HEK293 (cell line): Measurements from ENCODE around the gene ZNF416.
A peak's percentile ranks its signal among the peaks of the same experiment; 100 is the strongest.

Experiments
- CTCF ChIA-PET: fragments of 350-600 bp; formaldehyde crosslinking; extraction: SDS; loops from one replicate; lab custom pipeline; 2021; ENCODE audit warnings: antibody characterized with exemption; lab: Yijun Ruan, JAX
- POLR2A ChIA-PET: fragments of 300-600 bp; formaldehyde crosslinking; extraction: SDS; loops from one replicate; lab custom pipeline; 2020; ENCODE audit warnings: antibody characterized with exemption, inconsistent platforms; lab: Yijun Ruan, JAX
- H3K27ac ChIP-seq: fragments of 200-500 bp; sonication (Bioruptor generic); 2 replicates; pipeline ENCODE4 v1.5.1; 2014; ENCODE audit warnings: low read depth, low read length, control low read depth, inconsistent platforms; ENCODE audit errors: extremely low read depth
- H3K36me3 ChIP-seq, 2 experiments: fragments of 200-500 bp in 1 of 2; sonication (Bioruptor generic) in 1 of 2; 1 replicate in 1 of 2; 2 replicates in 1 of 2; pipeline ENCODE4 v1.5.1; 2014 to 2017; ENCODE audit warnings: inconsistent platforms in 2 of 2, low read length in 2 of 2; ENCODE audit not compliant: control insufficient read depth in 2 of 2, insufficient read depth in 1 of 2
- H3K4me1 ChIP-seq: fragments of 200-500 bp; sonication (Bioruptor generic); 2 replicates; pipeline ENCODE4 v1.5.1; 2014; ENCODE audit warnings: mild to moderate bottlenecking, low read length, inconsistent platforms; ENCODE audit not compliant: control insufficient read depth, insufficient read depth
- H3K4me3 ChIP-seq: 2 replicates; pipeline ENCODE4 v1.5.1; 2011; ENCODE audit warnings: low read depth, mild to moderate bottlenecking, control low read depth, low read length, moderate library complexity
- H3K9me3 ChIP-seq: fragments of 200-500 bp; sonication (Bioruptor generic); 2 replicates; pipeline ENCODE4 v1.5.1; 2014; ENCODE audit warnings: low read depth, low read length, inconsistent platforms; ENCODE audit not compliant: control insufficient read depth, insufficient read depth
- FEZF1 ChIP-seq: fragments of 450-650 bp; formaldehyde crosslinking; IDR thresholded peaks from 2 replicates; pipeline ENCODE4 v1.5.1; 2016; ENCODE audit warnings: missing biosample characterization, missing genetic modification characterization
- GLI4 ChIP-seq: fragments of 450-650 bp; formaldehyde crosslinking; IDR thresholded peaks from 2 replicates; pipeline ENCODE4 v1.5.1; 2016; ENCODE audit warnings: missing biosample characterization, missing genetic modification characterization
- HOXC10 ChIP-seq: sonication (generic); formaldehyde crosslinking; IDR thresholded peaks from 2 replicates; pipeline ENCODE4 v1.8.1; 2023; ENCODE audit warnings: mild to moderate bottlenecking, missing genetic modification reagents
- MEIS1 ChIP-seq: sonication (generic); formaldehyde crosslinking; IDR thresholded peaks from 2 replicates; pipeline ENCODE4 v1.8.1; 2022; ENCODE audit warnings: missing genetic modification reagents, mild to moderate bottlenecking, borderline replicate concordance
- OVOL3 ChIP-seq: fragments of 450-650 bp; formaldehyde crosslinking; IDR thresholded peaks from 2 replicates; pipeline ENCODE4 v1.5.1; 2016; ENCODE audit warnings: missing biosample characterization, missing genetic modification characterization
- PATZ1 ChIP-seq: fragments of 450-650 bp; formaldehyde crosslinking; IDR thresholded peaks from 2 replicates; pipeline ENCODE4 v1.5.1; 2016; ENCODE audit warnings: missing biosample characterization, missing genetic modification characterization
- PBX3 ChIP-seq: sonication (generic); formaldehyde crosslinking; IDR thresholded peaks from 2 replicates; pipeline ENCODE4 v1.8.1; 2022; ENCODE audit warnings: mild to moderate bottlenecking, moderate library complexity, missing genetic modification reagents
- SETDB1 ChIP-seq: IDR thresholded peaks from one replicate; pipeline ENCODE4 v1.6.1; 2017; ENCODE audit warnings: mild to moderate bottlenecking, low read length, moderate library complexity, mixed read lengths; ENCODE audit not compliant: insufficient read length
- SP2 ChIP-seq: fragments of 450-650 bp; formaldehyde crosslinking; IDR thresholded peaks from 2 replicates; pipeline ENCODE4 v1.5.1; 2016; ENCODE audit warnings: missing biosample characterization, missing genetic modification characterization
- SP7 ChIP-seq: fragments of 450-650 bp; formaldehyde crosslinking; IDR thresholded peaks from 2 replicates; pipeline ENCODE4 v1.5.1; 2016; ENCODE audit warnings: missing biosample characterization, missing genetic modification characterization
- TRIM28 ChIP-seq: IDR thresholded peaks from 2 replicates; pipeline ENCODE4 v1.6.1; 2011; ENCODE audit warnings: low read length, control low read depth, borderline replicate concordance
- ZBTB21 ChIP-seq: fragments of 450-650 bp; formaldehyde crosslinking; IDR thresholded peaks from 2 replicates; pipeline ENCODE4 v1.5.1; 2017; ENCODE audit warnings: missing biosample characterization, missing genetic modification characterization
- ZEB2 ChIP-seq: fragments of 450-650 bp; formaldehyde crosslinking; IDR thresholded peaks from 2 replicates; pipeline ENCODE4 v1.5.1; 2016; ENCODE audit warnings: missing biosample characterization, missing genetic modification characterization
- ZIC2 ChIP-seq: fragments of 450-650 bp; formaldehyde crosslinking; IDR thresholded peaks from 2 replicates; pipeline ENCODE4 v1.5.1; 2016; ENCODE audit warnings: missing biosample characterization, missing genetic modification characterization
- ZNF112 ChIP-seq: fragments of 450-650 bp; formaldehyde crosslinking; IDR thresholded peaks from 2 replicates; pipeline ENCODE4 v1.5.0; 2017; ENCODE audit warnings: missing biosample characterization, missing genetic modification characterization
- ZNF132 ChIP-seq: fragments of 450-650 bp; formaldehyde crosslinking; IDR thresholded peaks from 2 replicates; pipeline ENCODE4 v1.5.1; 2017; ENCODE audit warnings: missing biosample characterization, missing genetic modification characterization, borderline replicate concordance
- ZNF174 ChIP-seq: fragments of 450-650 bp; formaldehyde crosslinking; IDR thresholded peaks from 2 replicates; pipeline ENCODE4 v1.5.0; 2017; ENCODE audit warnings: missing biosample characterization, mild to moderate bottlenecking, missing genetic modification characterization
- ZNF175 ChIP-seq: fragments of 450-650 bp; formaldehyde crosslinking; IDR thresholded peaks from 2 replicates; pipeline ENCODE4 v1.5.1; 2016; ENCODE audit warnings: missing biosample characterization, missing genetic modification characterization
- ZNF214 ChIP-seq: fragments of 450-650 bp; formaldehyde crosslinking; IDR thresholded peaks from 2 replicates; pipeline ENCODE4 v1.5.1; 2017; ENCODE audit warnings: missing biosample characterization, mild to moderate bottlenecking, missing genetic modification characterization, borderline replicate concordance
- ZNF311 ChIP-seq: fragments of 450-650 bp; formaldehyde crosslinking; IDR thresholded peaks from 2 replicates; pipeline ENCODE4 v1.5.1; 2017; ENCODE audit warnings: missing biosample characterization, missing genetic modification characterization, borderline replicate concordance
- ZNF350 ChIP-seq: fragments of 450-650 bp; formaldehyde crosslinking; IDR thresholded peaks from 2 replicates; pipeline ENCODE4 v1.5.0; 2017; ENCODE audit warnings: missing biosample characterization, mild to moderate bottlenecking, missing genetic modification characterization
- ZNF423 ChIP-seq: fragments of 450-650 bp; formaldehyde crosslinking; IDR thresholded peaks from 2 replicates; pipeline ENCODE4 v1.5.1; 2016; ENCODE audit warnings: missing biosample characterization, missing genetic modification characterization
- ZNF426 ChIP-seq: fragments of 450-650 bp; formaldehyde crosslinking; IDR thresholded peaks from 2 replicates; pipeline ENCODE4 v1.5.1; 2017; ENCODE audit warnings: missing biosample characterization, missing genetic modification characterization, mild to moderate bottlenecking, inconsistent platforms, moderate library complexity
- ZNF473 ChIP-seq: fragments of 450-650 bp; formaldehyde crosslinking; IDR thresholded peaks from 2 replicates; pipeline ENCODE4 v1.5.1; 2017; ENCODE audit warnings: missing biosample characterization, missing genetic modification characterization
- ZNF555 ChIP-seq: fragments of 450-650 bp; formaldehyde crosslinking; conservative IDR thresholded peaks from 2 replicates; pipeline ENCODE4 v1.5.1; 2017; ENCODE audit warnings: missing biosample characterization, mild to moderate bottlenecking, missing genetic modification characterization, inconsistent platforms
- ZNF580 ChIP-seq: fragments of 450-650 bp; formaldehyde crosslinking; IDR thresholded peaks from 2 replicates; pipeline ENCODE4 v1.5.1; 2016; ENCODE audit warnings: missing biosample characterization, missing genetic modification characterization
- ZNF596 ChIP-seq: fragments of 450-650 bp; IDR thresholded peaks from 2 replicates; pipeline ENCODE4 v1.5.0; 2018; ENCODE audit warnings: missing biosample characterization, mild to moderate bottlenecking, missing genetic modification characterization, moderate library complexity
- ZNF600 ChIP-seq: fragments of 450-650 bp; formaldehyde crosslinking; IDR thresholded peaks from 2 replicates; pipeline ENCODE4 v1.5.1; 2016; ENCODE audit warnings: missing biosample characterization, missing genetic modification characterization
- ZNF664 ChIP-seq: fragments of 450-650 bp; formaldehyde crosslinking; IDR thresholded peaks from 2 replicates; pipeline ENCODE4 v1.5.1; 2016; ENCODE audit warnings: missing biosample characterization, missing genetic modification characterization
- ZNF701 ChIP-seq: fragments of 450-650 bp; formaldehyde crosslinking; IDR thresholded peaks from 2 replicates; pipeline ENCODE4 v1.5.1; 2016; ENCODE audit warnings: missing biosample characterization, missing genetic modification characterization
- ZNF747 ChIP-seq: fragments of 450-650 bp; formaldehyde crosslinking; IDR thresholded peaks from 2 replicates; pipeline ENCODE4 v1.5.1; 2016; ENCODE audit warnings: missing biosample characterization, missing genetic modification characterization
- ZNF768 ChIP-seq: fragments of 450-650 bp; formaldehyde crosslinking; IDR thresholded peaks from 2 replicates; pipeline ENCODE4 v1.5.1; 2018; ENCODE audit warnings: missing biosample characterization, mild to moderate bottlenecking, missing genetic modification characterization
- ZSCAN30 ChIP-seq: fragments of 450-650 bp; IDR thresholded peaks from 2 replicates; pipeline ENCODE4 v1.5.1; 2018; ENCODE audit warnings: missing biosample characterization, mild to moderate bottlenecking, missing genetic modification characterization, moderate library complexity
- TF ChIP-seq, protein P1 (sequence below): fragments of 450-650 bp; formaldehyde crosslinking; IDR thresholded peaks from 2 replicates; pipeline ENCODE4 v1.5.0; 2017; ENCODE audit warnings: missing biosample characterization, missing genetic modification characterization, borderline replicate concordance

Gene ZNF416

GRCh38 chr19:57615346-57615745, 36.6 kb upstream of the ZNF416 start:
- Histone ChIP-seq H3K36me3 (peaks cover 38 to 54% of the 10 kb centered on the region in 2 experiments), H3K4me3 (peak overlapping the region; percentile 95)
- TF ChIP-seq SETDB1 (peak; percentile 97), SP7 (tag by site-specific recombination) (no peak), ZNF175 (tag by site-specific recombination) (no peak), ZNF426 (tag by site-specific recombination) (no peak), ZEB2 (tag by site-specific recombination) (no peak), ZNF350 (no peak), GLI4 (tag by site-specific recombination) (no peak), ZNF701 (tag by site-specific recombination) (no peak), PBX3 (CRISPR knock-in tag) (no peak), ZNF580 (tag by site-specific recombination) (no peak), ZSCAN30 (no peak), ZNF112 (tag by site-specific recombination) (no peak), SP2 (0 out of 2 replicates have a peak, but pooled peaks have one; percentile 19), ZNF214 (no peak), ZIC2 (no peak), MEIS1 (no peak), ZBTB21 (tag by site-specific recombination) (0 out of 2 replicates have a peak, but pooled peaks have one; percentile 6), ZNF174 (no peak), ZNF768 (tag by site-specific recombination) (no peak), PATZ1 (no peak), FEZF1 (tag by site-specific recombination) (no peak), ZNF747 (tag by site-specific recombination) (no peak), ZNF596 (tag by site-specific recombination) (no peak), OVOL3 (tag by site-specific recombination) (no peak), ZNF664 (tag by site-specific recombination) (no peak), ZNF473 (no peak), ZNF311 (tag by site-specific recombination) (no peak), ZNF555 (tag by site-specific recombination) (no peak), TRIM28 (peak; percentile 94; the same call in 1 of the 2 replicates), ZNF132 (tag by site-specific recombination) (no peak), ZNF600 (tag by site-specific recombination) (no peak), HOXC10 (CRISPR knock-in tag) (no peak), ZNF423 (tag by site-specific recombination) (no peak)
- TF ChIP-seq, protein P1, sequence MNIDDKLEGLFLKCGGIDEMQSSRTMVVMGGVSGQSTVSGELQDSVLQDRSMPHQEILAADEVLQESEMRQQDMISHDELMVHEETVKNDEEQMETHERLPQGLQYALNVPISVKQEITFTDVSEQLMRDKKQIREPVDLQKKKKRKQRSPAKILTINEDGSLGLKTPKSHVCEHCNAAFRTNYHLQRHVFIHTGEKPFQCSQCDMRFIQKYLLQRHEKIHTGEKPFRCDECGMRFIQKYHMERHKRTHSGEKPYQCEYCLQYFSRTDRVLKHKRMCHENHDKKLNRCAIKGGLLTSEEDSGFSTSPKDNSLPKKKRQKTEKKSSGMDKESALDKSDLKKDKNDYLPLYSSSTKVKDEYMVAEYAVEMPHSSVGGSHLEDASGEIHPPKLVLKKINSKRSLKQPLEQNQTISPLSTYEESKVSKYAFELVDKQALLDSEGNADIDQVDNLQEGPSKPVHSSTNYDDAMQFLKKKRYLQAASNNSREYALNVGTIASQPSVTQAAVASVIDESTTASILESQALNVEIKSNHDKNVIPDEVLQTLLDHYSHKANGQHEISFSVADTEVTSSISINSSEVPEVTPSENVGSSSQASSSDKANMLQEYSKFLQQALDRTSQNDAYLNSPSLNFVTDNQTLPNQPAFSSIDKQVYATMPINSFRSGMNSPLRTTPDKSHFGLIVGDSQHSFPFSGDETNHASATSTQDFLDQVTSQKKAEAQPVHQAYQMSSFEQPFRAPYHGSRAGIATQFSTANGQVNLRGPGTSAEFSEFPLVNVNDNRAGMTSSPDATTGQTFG (tag by site-specific recombination): no peak
- TF ChIP-seq, all 188 proteins: peak for 4
- Histone ChIP-seq H3K9me3 (peaks cover 27% of the 10 kb centered on the region), H3K4me1 (no peaks in the 10 kb centered on the region), H3K27ac (no peak overlapping the region)
- CTCF ChIA-PET: no interaction called here
- POLR2A ChIA-PET: no interaction called here
